Fibroblast of pulmonary artery (primary cell): ENCODE measurements around the gene TAF1C.
"Not testable (repeated sequence)": the region's sequence is repeated elsewhere in the genome, so short reads cannot be mapped to it uniquely, and the experiment has no call there.

Experiments used
- DNase-seq: peaks from one replicate; pipeline ENCODE4 v3.0.0-alpha.2; 2010; ENCODE audit warnings: low read depth
- H3K4me3 ChIP-seq: replicated peaks from 2 replicates; pipeline ENCODE4 v1.5.1; 2011; ENCODE audit warnings: low read depth, mild to moderate bottlenecking, control low read depth, low read length, moderate library complexity
- CTCF ChIP-seq: IDR thresholded peaks from 2 replicates; pipeline ENCODE4 v1.5.1; 2011; ENCODE audit warnings: mild to moderate bottlenecking, control low read depth, low read length, inconsistent platforms; ENCODE audit errors: missing control alignments

The TAF1C gene

GRCh38 chr16:84212631-84213030 is 25.8 kb upstream of the TAF1C start:
- no peak for TF ChIP-seq CTCF
- H3K4me3 ChIP-seq: no peak overlapping the region
- no peak for DNase-seq

GRCh38 chr16:84212154-84212553 is 25.3 kb upstream of the TAF1C start:
- no peak for DNase-seq
- no peak overlapping the region for H3K4me3 ChIP-seq
- TF ChIP-seq CTCF: no peak

- no peak overlapping the region for H3K4me3 ChIP-seq
- TF ChIP-seq CTCF: peak; percentile 7
- no peak for DNase-seq
Observed at GRCh38 chr16:84209989-84210388, 23.1 kb upstream of the TAF1C start.

- TF ChIP-seq CTCF: no peak
- H3K4me3 ChIP-seq: no peak overlapping the region
- no peak for DNase-seq
Observed at GRCh38 chr16:84207879-84208278, 21.0 kb upstream of the TAF1C start.

- TF ChIP-seq CTCF: no peak
- no peak for DNase-seq
- no peak overlapping the region for H3K4me3 ChIP-seq
Observed at GRCh38 chr16:84207251-84207650, 20.4 kb upstream of the TAF1C start.

- DNase-seq: no peak
- no peak overlapping the region for H3K4me3 ChIP-seq
- TF ChIP-seq CTCF: no peak
Observed at GRCh38 chr16:84205976-84206691, 19.3 kb upstream of the TAF1C start.

- not testable (repeated sequence) for DNase-seq, H3K4me3 ChIP-seq
Observed at GRCh38 chr16:84205123-84205522, 18.3 kb upstream of the TAF1C start.

GRCh38 chr16:84204551-84204950 is 17.7 kb upstream of the TAF1C start:
- not testable (repeated sequence) for DNase-seq, H3K4me3 ChIP-seq
